SU-DHL-6 (cell line): ENCODE data around the gene DBX1.

Source experiments
- EZH2phosphoT487 ChIP-seq: fragments of 200-600 bp; sonication (generic), shearing (Covaris generic); conservative IDR thresholded peaks from 2 replicates; pipeline ENCODE4 v1.6.1; 2018; ENCODE audit warnings: mild to moderate bottlenecking, antibody characterized with exemption, low read length, moderate library complexity, mixed read lengths
- TF ChIP-seq, protein P1 (sequence below): fragments of 200-600 bp; sonication (generic); IDR thresholded peaks from one replicate; pipeline ENCODE4 v1.5.1; 2017; ENCODE audit warnings: antibody characterized with exemption, mild to moderate bottlenecking, low read length, moderate library complexity; ENCODE audit not compliant: insufficient read depth, poor library complexity, severe bottlenecking

GRCh38 chr11:20156280-20156875 lies 3.9 kb downstream of the DBX1 start:
- TF ChIP-seq, protein P1, sequence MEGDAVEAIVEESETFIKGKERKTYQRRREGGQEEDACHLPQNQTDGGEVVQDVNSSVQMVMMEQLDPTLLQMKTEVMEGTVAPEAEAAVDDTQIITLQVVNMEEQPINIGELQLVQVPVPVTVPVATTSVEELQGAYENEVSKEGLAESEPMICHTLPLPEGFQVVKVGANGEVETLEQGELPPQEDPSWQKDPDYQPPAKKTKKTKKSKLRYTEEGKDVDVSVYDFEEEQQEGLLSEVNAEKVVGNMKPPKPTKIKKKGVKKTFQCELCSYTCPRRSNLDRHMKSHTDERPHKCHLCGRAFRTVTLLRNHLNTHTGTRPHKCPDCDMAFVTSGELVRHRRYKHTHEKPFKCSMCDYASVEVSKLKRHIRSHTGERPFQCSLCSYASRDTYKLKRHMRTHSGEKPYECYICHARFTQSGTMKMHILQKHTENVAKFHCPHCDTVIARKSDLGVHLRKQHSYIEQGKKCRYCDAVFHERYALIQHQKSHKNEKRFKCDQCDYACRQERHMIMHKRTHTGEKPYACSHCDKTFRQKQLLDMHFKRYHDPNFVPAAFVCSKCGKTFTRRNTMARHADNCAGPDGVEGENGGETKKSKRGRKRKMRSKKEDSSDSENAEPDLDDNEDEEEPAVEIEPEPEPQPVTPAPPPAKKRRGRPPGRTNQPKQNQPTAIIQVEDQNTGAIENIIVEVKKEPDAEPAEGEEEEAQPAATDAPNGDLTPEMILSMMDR: no peak
- no peak for TF ChIP-seq EZH2phosphoT487
